HCT116 (cell line): ENCODE data around the gene PRKAG1. TPM values are rescaled to one million over a fixed set of nuclear protein-coding genes. Genes with fewer than 3 reads are reported as not detected.
A peak's percentile ranks its signal among the peaks of the same experiment; 100 is the strongest.

Experiments
- ATAC-seq: fragments of 200-7000 bp; cut with Tn5 transposase; 2 replicates; pipeline ENCODE4 v1.9.1; 2020; ENCODE audit warnings: mild to moderate bottlenecking, moderate library complexity
- BruUV-seq: library from RNA; stranded (reverse); fragments of 400-500 nt; replicated peaks from 2 replicates; lab custom pipeline; 2021; lab: Mats Ljungman, UMichigan
- CTCF ChIA-PET: fragments of 300-600 bp; sonication (Branson Sonifier 250); formaldehyde crosslinking; loops from one replicate; lab custom pipeline; 2021; ENCODE audit warnings: antibody characterized with exemption; lab: Charles Lee
- POLR2A ChIA-PET: fragments of 300-600, 350-600 bp; sonication (Branson Sonifier 250); formaldehyde crosslinking; loops from one replicate; lab custom pipeline; 2021; ENCODE audit warnings: antibody characterized with exemption; lab: Charles Lee
- RAD21 ChIA-PET, 2 experiments: fragments of 300-600 bp; sonication (Branson Sonifier 250); formaldehyde crosslinking; loops; one replicate each; lab custom pipeline; 2023; ENCODE audit warnings: low total read pairs in 2 of 2; ENCODE audit not compliant: uncharacterized antibody in 2 of 2, unreplicated experiment in 2 of 2, low non-redundant PET in 1 of 2; lab: Charles Lee
- DNase-seq: peaks from one replicate; pipeline ENCODE4 v3.0.0-alpha.2; 2010; ENCODE audit warnings: low read depth, low spot score
- H2AFZ ChIP-seq: fragments of 200-600 bp; shearing (Covaris generic), sonication (generic); 2 replicates; pipeline ENCODE4 v1.6.1; 2017; ENCODE audit warnings: low read depth, mixed run types, mixed read lengths, antibody characterized with exemption, low read length; ENCODE audit not compliant: poor library complexity, severe bottlenecking
- H3K27ac ChIP-seq: 2 replicates; pipeline ENCODE4 v1.5.1; 2012; ENCODE audit warnings: low read depth, low read length
- H3K27me3 ChIP-seq: fragments of 200-600 bp; sonication (generic); 2 replicates; pipeline ENCODE4 v1.6.1; 2016; ENCODE audit warnings: mixed run types, low read length, mixed read lengths; ENCODE audit not compliant: insufficient read depth
- H3K36me3 ChIP-seq, 2 experiments: fragments of 200-500 bp in 1 of 2; fragments of 200-600 bp in 1 of 2; sonication (Bioruptor generic) in 1 of 2; sonication (generic) in 1 of 2; 2 replicates each; pipeline versions ENCODE4 v1.5.1 to v1.6.1; 2014 to 2016; ENCODE audit warnings: low read length in 2 of 2, inconsistent platforms in 1 of 2, mixed read lengths in 1 of 2, mixed run types in 1 of 2; ENCODE audit not compliant: insufficient read depth in 2 of 2, control insufficient read depth in 1 of 2
- H3K4me1 ChIP-seq, 2 experiments: fragments of 200-600 bp in 1 of 2; sonication (generic) in 1 of 2; 2 replicates each; pipeline versions ENCODE4 v1.5.1 to v1.6.1; 2012 to 2017; ENCODE audit warnings: low read length in 2 of 2, inconsistent platforms in 1 of 2, mild to moderate bottlenecking in 1 of 2, mixed read lengths in 1 of 2, mixed run types in 1 of 2, moderate library complexity in 1 of 2; ENCODE audit not compliant: insufficient read depth in 2 of 2, control insufficient read depth in 1 of 2
- H3K4me2 ChIP-seq: fragments of 200-600 bp; sonication (generic); 2 replicates; pipeline ENCODE4 v1.6.1; 2017; ENCODE audit warnings: mixed run types, low read length, mixed read lengths
- H3K4me3 ChIP-seq, 2 experiments: fragments of 200-600 bp in 1 of 2; sonication (generic) in 1 of 2; replicated peaks in 1 of 2; 2 replicates each; pipeline ENCODE4 v1.5.1; 2011 to 2016; ENCODE audit warnings: low read length in 2 of 2, control low read depth in 1 of 2, low read depth in 1 of 2, mild to moderate bottlenecking in 1 of 2, mixed read lengths in 1 of 2, mixed run types in 1 of 2
- H3K79me2 ChIP-seq: fragments of 200-600 bp; sonication (generic); 2 replicates; pipeline ENCODE4 v1.6.1; 2017; ENCODE audit warnings: mild to moderate bottlenecking, mixed run types, low read length, moderate library complexity, mixed read lengths; ENCODE audit not compliant: insufficient read depth
- H3K9ac ChIP-seq: fragments of 200-600 bp; sonication (generic); 2 replicates; pipeline ENCODE4 v1.6.1; 2016; ENCODE audit warnings: low read length, mixed read lengths
- H3K9me2 ChIP-seq: fragments of 200-600 bp; sonication (generic), shearing (Covaris generic); 2 replicates; pipeline ENCODE4 v1.6.1; 2017; ENCODE audit warnings: mixed run types, mild to moderate bottlenecking, moderate library complexity; ENCODE audit not compliant: insufficient read depth
- H3K9me3 ChIP-seq, 2 experiments: fragments of 200-500 bp in 1 of 2; fragments of 200-600 bp in 1 of 2; sonication (Bioruptor generic) in 1 of 2; sonication (generic) in 1 of 2; 2 replicates each; pipeline ENCODE4 v1.6.1; 2014 to 2017; ENCODE audit warnings: low read length in 2 of 2, mixed read lengths in 2 of 2, inconsistent platforms in 1 of 2, low read depth in 1 of 2, mild to moderate bottlenecking in 1 of 2, mixed run types in 1 of 2, moderate library complexity in 1 of 2; ENCODE audit not compliant: control insufficient read depth in 1 of 2, insufficient read depth in 1 of 2
- H4K20me1 ChIP-seq: fragments of 200-600 bp; sonication (generic), shearing (Covaris generic); 2 replicates; pipeline ENCODE4 v1.6.1; 2017; ENCODE audit warnings: mixed run types, mild to moderate bottlenecking, moderate library complexity; ENCODE audit not compliant: insufficient read depth
- EGR1 ChIP-seq: IDR thresholded peaks from 2 replicates; pipeline ENCODE4 v1.6.1; 2012; ENCODE audit warnings: low read depth
- RAD21 ChIP-seq: IDR thresholded peaks from 2 replicates; pipeline ENCODE4 v1.6.1; 2012; ENCODE audit warnings: low read depth, mild to moderate bottlenecking
- SP1 ChIP-seq: IDR thresholded peaks from 2 replicates; pipeline ENCODE4 v1.6.1; 2012; ENCODE audit warnings: low read depth
- intact Hi-C: fragments of 100-400 bp; cut with micrococcal nuclease; formaldehyde crosslinking; loops from 2 replicates; pipeline ENCODE4 v1.10.0; 2022
- total RNA-seq: library from RNA; stranded (reverse); gene quantifications from one replicate; pipeline ENCODE4 v1.2.1, GENCODE V29; 2021; ENCODE audit not compliant: unreplicated experiment
- TF ChIP-seq, protein P1 (sequence below), 3 experiments: fragments of 200-600 bp in 1 of 3; sonication (generic) in 1 of 3; IDR thresholded peaks in 2 of 3; conservative IDR thresholded peaks in 1 of 3; 2 replicates each; pipeline ENCODE4 v1.5.1; 2012 to 2017; ENCODE audit warnings: low read depth in 2 of 3, low read length in 2 of 3, antibody characterized with exemption in 1 of 3, borderline replicate concordance in 1 of 3, control low read depth in 1 of 3, mild to moderate bottlenecking in 1 of 3, mixed read lengths in 1 of 3, mixed run types in 1 of 3, moderate library complexity in 1 of 3; ENCODE audit not compliant: insufficient read depth in 1 of 3

Gene PRKAG1
- total RNA-seq, 1 experiment from 2014 or later = 64.6 TPM

DNA sequence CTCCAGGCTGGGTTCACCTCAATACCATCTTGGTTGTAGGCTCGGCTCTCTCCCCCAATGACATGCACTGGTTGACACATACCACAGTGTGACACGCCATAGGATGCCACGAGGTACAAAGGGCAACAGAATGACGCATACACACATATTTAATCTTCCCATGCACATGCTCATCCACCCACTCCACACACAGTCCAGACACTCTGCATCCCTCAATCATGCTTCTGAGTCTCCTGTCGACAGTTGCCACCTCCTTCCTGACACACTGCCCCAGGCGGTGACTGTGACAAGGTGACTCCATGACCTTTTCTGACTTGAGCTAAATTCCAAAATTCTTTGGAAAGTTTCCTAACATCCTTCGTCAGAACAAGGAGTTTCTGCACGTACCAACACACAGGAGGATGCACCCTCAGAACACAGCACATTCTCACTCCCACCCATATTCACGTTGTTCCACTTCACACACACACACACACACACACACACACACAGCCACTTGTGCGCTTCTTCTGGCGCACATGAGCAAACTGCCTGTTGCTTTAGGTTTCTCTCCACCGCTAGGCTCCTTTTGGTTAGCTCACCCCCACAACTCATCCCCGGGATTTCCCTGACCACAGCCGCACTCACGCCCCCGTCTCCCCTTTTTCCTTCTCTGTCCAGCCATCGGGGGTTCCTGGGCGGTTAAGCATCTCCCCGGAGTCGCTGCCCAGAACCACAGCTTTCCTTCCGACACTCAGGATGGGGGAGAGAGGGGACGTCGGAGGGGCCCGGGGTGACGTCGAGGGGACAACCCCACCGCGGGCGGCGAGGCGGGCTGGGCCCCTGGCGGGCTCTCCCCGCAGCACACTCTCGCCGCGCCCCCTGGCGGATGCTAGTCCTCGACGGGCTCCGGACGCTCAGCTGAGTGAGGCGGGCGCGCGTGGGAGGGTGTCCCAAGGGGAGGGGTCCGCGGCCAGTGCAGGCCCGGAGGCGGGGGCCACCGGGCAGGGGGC, 41.0 kb downstream of the PRKAG1 start:
- peaks cover 3 to 12% of the 10 kb centered on the region in 2 experiments; a peak in 3 of 4 replicates for H3K4me1 ChIP-seq
- RAD21 ChIA-PET = interaction anchor here (0.6 to 1.3 kb wide), 3 partner anchors 122 to 125 kb away, joined by 3 read pairs; no protein-coding TSS in a partner anchor
- no peaks in the 10 kb centered on the region for H3K79me2 ChIP-seq
- no peaks in the 10 kb centered on the region for H3K9me3 ChIP-seq
- no peak overlapping the region for H3K4me3 ChIP-seq
- peak overlapping the region; percentile 96 for H2AFZ ChIP-seq
- ATAC-seq (peak; percentile 88), DNase-seq (no peak)
- TF ChIP-seq EGR1 (peak; percentile 73), SP1 (no peak), RAD21 (peak; percentile 43)
- TF ChIP-seq, protein P1, sequence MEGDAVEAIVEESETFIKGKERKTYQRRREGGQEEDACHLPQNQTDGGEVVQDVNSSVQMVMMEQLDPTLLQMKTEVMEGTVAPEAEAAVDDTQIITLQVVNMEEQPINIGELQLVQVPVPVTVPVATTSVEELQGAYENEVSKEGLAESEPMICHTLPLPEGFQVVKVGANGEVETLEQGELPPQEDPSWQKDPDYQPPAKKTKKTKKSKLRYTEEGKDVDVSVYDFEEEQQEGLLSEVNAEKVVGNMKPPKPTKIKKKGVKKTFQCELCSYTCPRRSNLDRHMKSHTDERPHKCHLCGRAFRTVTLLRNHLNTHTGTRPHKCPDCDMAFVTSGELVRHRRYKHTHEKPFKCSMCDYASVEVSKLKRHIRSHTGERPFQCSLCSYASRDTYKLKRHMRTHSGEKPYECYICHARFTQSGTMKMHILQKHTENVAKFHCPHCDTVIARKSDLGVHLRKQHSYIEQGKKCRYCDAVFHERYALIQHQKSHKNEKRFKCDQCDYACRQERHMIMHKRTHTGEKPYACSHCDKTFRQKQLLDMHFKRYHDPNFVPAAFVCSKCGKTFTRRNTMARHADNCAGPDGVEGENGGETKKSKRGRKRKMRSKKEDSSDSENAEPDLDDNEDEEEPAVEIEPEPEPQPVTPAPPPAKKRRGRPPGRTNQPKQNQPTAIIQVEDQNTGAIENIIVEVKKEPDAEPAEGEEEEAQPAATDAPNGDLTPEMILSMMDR (IDR thresholded peaks at IDR 0.05 in 2 of 3, conservative IDR thresholded peaks at IDR 0.05 in 1 of 3; ENCODE audit: borderline replicate concordance in 1 of 3, insufficient read depth in 1 of 3, low read depth in 2 of 3, low read length in 2 of 3) = peak; percentile 73 to 94 (median 87)
- no TSS peak for BruUV-seq
- H3K9me2 ChIP-seq = no peaks in the 10 kb centered on the region
- POLR2A ChIA-PET = interaction anchor here (1.0 kb wide), 1 partner anchor 10 kb away, joined by 3 read pairs; no protein-coding TSS in a partner anchor
- intact Hi-C loops = no loop called here
- H3K36me3 ChIP-seq = no peaks in the 10 kb centered on the region
- no peak overlapping the region for H3K9ac ChIP-seq
- peak overlapping the region; percentile 56 for H3K4me2 ChIP-seq
- H4K20me1 ChIP-seq = no peaks in the 10 kb centered on the region
- no peak overlapping the region for H3K27ac ChIP-seq
- CTCF ChIA-PET = interaction anchor here (1.0 to 3.3 kb wide), 8 partner anchors 10 to 124 kb away, joined by 3 to 26 read pairs (median 4); partner anchors contain the start of genes ARF3 and DDX23
- H3K27me3 ChIP-seq = peaks cover 3% of the 10 kb centered on the region; the same call in 1 of the 2 replicates
